HG03108 (cell line): ENCODE measurements around the gene FBXO5.
"Not testable (repeated sequence)": the region's sequence is repeated elsewhere in the genome, so short reads cannot be mapped to it uniquely, and the experiment has no call there.

Source experiments
- ATAC-seq: cut with Tn5 transposase; IDR thresholded peaks from one replicate; pipeline ENCODE4 v1.9.1; 2021; ENCODE audit warnings: moderate library complexity; ENCODE audit not compliant: unreplicated experiment

Gene FBXO5

DNA sequence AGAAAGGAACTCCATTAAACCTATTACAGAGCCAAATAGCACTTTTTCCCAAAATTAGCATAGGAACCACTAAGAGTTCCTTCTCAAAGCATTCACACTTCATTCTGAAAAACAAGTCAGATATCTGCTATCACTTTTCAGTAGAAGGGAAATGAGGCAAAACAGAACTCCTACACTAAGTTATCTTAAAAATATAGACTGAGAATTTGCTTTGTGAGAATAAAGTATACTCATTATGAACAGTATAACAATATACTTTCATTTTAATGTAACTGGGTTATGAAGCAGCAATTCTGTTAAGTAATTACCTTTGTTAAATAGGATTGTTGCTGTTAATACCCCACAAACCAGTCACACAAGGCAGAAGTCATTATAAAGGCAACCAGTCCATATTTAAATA is 11.0 kb upstream of the FBXO5 start:
- no peak for ATAC-seq

DNA sequence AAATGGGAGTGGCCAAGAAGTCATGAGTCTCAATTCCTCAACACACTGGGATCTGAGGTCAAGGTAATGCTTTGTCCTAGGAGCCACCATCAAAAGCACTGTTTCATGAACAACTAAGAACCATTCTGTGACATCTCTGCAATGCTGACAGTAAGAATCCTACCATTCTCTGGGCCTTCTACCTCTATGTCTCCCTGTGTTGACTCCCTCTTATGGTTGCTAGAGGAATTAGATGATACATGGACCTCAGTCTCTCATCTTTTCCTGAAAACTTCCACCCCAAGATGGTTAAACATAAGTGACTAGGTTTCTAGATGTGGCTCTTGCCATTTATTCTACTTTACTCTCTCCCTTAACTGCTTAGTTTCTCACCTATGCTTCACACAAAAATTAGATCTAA is 10.6 kb upstream of the FBXO5 start:
- no peak for ATAC-seq

DNA sequence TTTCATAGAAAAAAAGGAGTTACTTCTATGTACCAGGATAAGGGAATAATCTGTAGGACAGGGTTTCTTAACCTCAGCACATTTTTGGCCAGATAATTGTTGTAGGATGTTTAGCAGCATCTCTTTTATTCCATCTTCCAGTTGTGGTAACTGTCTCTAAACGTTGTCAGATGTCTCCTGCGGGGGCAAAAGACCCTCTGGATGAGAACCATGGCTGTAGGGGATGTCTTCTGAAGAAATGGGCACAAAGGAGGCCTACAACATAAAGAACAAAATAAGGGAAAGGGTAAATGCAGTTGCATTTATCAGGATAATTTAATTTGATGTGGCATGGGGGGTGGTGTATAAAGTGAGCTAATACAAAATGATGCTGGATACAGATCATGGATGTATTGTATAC is 4.1 kb upstream of the FBXO5 start:
- no peak for ATAC-seq

DNA sequence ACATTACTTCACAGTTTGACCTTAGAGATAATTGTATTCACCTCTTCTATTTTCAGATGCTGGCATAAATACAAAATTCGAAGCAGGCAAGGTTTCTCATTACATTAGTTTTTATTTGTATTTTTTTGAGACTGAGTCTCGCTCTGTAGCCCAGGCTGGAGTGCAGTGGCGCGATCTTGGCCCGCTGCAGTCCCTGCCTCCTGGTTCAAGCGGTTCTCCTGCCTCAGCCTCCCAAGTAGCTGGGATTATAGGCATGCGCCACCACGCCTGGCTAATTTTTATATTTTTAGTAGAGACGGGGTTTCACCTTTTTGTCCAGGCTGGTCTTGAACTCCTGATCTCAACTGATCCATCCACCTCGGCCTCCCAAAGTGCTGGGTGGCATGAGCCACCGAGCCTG is 2.5 kb upstream of the FBXO5 start:
- not testable (repeated sequence) for ATAC-seq

DNA sequence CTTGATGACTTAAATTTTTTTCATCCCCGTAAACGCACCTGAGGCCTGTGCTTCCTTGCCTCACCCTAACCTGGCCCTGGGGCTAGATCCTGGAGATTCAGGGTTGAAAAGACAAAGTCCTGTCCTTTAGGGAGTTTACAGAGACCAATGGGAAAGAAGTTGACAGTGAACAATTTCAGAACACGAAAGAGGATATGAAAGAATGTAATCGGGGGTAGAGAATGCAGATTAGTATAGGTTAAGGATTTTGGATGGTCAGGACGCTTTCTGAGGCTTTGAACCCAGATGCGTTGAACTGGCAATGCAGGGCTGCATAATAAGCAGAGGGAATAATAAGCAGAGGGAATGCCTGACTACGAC is 1.7 kb upstream of the FBXO5 start:
- peak; percentile 24 for ATAC-seq

- ATAC-seq = peak; percentile 0
Measured at GRCh38 chr6:152983637-152984512, 1.0 kb upstream of the FBXO5 start.

DNA sequence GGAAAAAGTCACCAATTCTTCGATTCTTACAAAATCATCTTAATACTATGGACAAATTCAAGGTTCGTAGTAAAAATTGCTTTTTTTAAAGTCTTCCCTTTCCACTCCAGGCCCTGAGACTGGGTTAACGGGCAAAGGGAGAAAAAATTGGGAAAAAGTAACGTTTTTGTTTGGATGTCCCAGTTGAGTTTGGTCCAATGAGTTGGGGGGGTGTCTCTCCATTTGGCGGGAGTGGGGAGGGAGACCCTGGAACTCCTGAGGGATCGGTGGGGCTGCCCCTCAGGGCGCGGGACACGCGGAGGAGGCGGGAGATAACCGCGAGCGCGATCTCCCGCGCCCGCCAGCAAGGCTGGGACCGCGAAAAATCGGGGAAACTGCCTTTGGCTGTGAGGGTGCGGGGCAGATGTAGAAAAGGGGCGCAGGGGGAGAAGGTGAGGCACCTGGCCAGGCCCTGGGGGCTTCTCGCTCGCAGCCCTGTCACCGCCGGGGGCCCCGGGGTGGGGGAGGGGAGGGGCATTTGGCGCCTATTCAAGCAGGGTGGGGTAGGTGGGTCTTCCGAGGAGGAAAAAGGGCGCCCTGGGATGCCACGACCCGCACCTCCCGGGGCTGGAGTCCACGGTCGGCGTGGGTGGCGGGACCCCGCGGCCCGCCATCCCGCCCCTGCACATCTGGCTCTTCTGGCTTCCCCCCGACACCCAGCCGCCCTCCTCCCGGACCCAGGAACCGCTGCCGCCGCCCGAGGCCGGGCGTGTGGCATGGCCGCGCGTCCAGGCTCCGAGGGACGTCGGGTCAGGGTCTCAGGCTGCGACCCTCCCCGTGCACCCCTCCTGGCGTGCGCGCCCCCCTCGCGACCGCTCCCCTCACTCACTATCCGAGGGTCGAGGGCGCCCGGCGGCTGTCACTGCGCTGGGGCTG is 595 bp downstream of the FBXO5 start:
- ATAC-seq = peak; percentile 0

- ATAC-seq = no peak
Measured at GRCh38 chr6:152981219-152981618, 1.6 kb downstream of the FBXO5 start.

DNA sequence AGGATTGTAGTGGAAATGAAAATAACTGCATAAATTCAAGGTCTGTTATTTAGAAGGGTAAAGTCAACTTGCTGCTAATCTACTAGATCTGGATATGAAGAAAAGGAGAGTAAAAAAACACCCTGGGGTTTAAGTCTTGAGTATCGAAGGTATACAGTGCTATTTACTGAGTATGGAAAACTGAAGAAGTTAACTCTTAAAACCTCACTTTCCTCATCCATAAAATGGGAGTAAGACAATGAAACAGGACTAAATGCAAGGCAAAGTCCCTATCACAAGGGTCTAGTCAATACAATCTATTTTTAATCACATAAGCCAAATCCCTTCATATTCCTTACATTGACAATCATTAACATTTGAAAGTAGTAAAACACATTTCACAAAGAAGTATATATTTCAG is 2.2 kb downstream of the FBXO5 start:
- no peak for ATAC-seq

DNA sequence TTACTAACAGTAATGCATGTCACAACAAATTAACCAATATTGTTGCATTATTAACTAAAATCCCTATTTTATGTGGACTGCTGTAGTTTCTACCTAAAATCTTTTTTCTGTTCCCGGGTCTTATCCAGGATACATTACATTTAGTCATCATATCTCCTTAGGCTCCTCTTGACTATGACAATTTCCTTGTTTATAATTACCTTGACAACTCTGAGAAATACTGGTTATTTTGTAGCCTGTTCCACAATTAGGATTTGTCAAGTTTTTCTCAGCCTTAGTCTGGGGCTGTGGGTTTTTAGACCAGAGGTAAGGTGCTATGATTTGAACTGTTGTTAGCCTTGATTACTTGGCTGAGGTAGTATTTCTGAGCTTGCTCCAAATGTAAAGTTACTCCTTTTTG is 3.7 kb downstream of the FBXO5 start:
- no peak for ATAC-seq

- no peak for ATAC-seq
Measured at GRCh38 chr6:152978058-152978457, 4.8 kb downstream of the FBXO5 start.

DNA sequence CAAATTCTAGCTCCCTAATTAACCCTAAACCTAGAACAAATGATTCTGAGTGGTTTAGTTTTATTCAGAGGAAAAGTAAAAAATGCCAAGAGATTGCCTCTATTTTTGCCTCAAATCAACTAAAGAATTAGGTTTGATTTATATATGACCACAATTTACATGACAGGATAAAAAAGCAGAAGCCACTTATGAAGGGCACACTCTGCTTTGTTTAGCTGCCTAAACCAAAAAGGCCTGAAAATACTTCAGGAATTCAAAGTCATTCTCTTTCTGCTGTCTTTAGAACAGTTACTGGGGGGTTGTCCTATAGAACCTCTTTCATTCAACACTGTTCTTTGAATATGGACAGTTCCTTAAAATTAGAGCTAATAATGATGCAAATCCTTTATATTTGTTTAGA is 5.3 kb downstream of the FBXO5 start:
- ATAC-seq = no peak

GRCh38 chr6:152976749-152977148 is 6.1 kb downstream of the FBXO5 start:
- ATAC-seq = no peak

DNA sequence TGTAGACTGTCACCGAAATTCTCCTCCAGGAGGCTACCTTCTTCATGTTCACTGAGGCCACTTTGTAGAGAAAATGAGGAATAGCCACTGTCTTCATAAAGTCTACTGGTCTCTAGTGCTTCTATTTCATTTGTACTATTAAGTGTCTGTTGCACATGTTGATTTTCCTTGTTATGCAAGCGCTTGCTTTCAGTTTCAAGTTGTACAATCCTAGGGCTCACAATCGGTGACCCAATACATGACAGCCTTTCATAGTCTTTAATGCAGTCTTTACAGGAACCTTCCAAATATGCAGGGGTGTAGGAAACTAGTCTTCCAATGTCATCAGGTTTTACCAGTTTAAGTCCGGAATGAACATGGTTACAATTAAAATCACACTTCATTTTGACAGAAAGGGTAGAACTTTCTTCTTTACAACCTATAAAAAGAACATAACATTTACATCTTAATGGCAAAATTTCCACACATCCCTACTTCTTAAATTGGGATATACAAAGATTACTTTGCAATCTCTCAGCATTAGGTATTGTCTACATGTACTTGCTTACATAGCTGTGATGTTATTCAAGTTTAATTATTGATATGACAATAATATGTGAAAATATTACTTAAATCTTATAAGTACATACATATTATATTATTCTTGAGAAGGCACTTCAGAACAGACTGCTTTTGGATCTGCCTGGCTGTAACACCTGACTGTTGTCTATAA is 7.5 kb downstream of the FBXO5 start:
- ATAC-seq = no peak

DNA sequence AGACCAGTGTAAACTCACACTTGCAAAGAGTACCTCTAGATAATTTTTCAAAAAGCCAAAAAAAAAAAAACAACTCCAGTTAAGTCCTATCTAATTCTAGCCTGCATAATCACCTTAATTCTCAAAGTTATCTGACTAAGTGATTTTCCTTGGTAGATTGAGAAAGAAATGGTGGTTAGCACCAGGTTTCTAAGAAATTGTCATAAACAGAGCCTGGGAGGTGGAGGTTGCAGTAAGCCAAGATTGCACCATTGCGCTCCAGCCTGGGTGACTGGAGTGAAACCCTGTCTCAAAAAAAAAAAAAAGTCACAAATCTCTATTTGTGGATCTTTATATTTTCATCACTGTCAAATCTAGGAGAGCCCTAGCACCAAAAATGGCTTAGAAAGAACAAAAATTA is 8.9 kb downstream of the FBXO5 start:
- no peak for ATAC-seq

DNA sequence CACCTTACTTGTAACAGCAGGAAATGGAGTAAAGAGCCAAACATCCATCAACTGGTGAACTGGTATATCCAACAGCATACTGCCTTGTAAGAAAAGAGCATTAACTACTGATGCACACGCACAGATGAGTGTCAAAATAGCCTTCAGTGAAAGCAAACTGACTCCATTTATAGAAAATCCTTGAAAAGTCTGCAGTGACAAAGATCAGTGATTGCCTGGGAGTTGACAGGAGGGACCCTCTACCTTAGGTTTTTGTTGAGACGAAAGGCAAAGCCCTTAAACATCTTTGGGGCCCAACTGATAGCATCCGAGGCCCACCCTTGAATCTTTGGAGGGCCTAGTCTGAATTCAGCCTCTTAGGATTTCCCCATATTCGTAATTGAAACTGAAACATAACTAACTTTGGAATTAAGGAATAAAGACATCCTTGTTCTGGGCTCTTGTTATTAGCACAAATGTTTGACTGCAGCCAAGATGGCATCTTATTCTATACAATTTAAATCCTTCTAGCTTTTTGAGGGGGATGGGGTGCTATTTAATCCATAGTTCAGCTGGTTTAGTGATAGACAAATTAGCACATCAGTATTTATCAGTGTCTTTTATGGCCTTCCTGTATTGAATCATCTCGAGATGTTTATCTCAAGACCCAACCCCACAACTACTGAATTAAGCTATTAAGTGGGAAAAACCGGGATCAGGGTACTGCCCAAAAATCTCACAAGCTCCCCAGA is 13.0 kb downstream of the FBXO5 start:
- ATAC-seq = no peak

GRCh38 chr6:152966168-152966894 is 16.5 kb downstream of the FBXO5 start:
- not testable (repeated sequence) for ATAC-seq

DNA sequence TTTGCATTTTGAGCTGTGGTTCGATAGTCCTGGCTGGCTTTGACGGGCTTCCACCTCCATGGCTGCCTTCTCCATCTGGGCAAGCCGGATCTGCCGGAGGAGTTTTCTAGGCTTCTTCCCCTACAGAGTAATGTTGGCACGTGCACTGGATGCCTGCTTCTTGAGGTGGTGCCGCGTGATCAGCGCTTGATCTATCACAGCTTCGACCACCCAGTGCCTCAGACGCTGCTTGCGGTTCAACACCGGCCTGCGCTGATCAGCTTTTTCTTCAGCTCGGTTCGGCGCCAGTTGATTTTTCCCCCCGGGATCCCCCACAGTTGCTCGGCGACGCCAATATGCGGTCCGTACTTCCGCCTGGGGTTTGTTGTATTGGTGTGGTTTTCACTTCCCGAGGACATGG is 23.5 kb downstream of the FBXO5 start:
- ATAC-seq = no peak

GRCh38 chr6:152957796-152958195 is 25.0 kb downstream of the FBXO5 start:
- no peak for ATAC-seq

DNA sequence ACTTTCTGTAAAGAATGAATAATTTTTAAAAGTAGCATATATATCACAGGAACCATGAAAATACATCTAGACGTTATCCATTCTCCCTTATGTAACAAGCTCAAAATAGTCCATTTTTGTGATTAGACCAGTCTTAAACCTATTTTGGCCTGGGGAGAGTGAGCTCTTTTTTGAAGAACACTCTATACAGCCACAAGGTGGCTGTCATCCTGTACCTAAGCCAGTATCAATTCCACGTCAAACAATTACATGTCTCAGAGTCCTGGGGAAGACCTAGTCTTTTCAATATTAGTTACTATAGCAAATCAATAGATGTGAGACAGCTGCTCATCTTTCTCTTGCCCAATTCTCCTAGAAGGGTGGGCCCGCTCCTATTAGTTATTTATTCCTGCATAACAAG is 28.4 kb downstream of the FBXO5 start:
- no peak for ATAC-seq
